Activated CD8-positive, alpha-beta memory T cell treated with anti-CD3 and anti-CD28 coated beads for 48 hours (primary cell): ENCODE measurements around the gene NUDT5.
A peak's percentile ranks its signal among the peaks of the same experiment; 100 is the strongest.

Experiments used
- DNase-seq, 3 experiments: peaks; one replicate each; pipeline ENCODE4 v3.0.0-alpha.2; 2020; ENCODE audit warnings: low read depth in 2 of 3, low spot score in 2 of 3

The NUDT5 gene

GRCh38 chr10:12165999-12166775, 29.5 kb downstream of the NUDT5 start:
- DNase-seq = no peak

- no peak for DNase-seq
These were observed 30.7 kb downstream of the NUDT5 start for GRCh38 chr10:12165036-12165435.

- no peak for DNase-seq
These were observed 31.6 kb downstream of the NUDT5 start for GRCh38 chr10:12164085-12164484.

- DNase-seq = no peak
These were observed 32.8 kb downstream of the NUDT5 start for GRCh38 chr10:12162927-12163326.

GRCh38 chr10:12160664-12161063, 35.0 kb downstream of the NUDT5 start:
- DNase-seq = no peak

GRCh38 chr10:12158111-12158510, 37.6 kb downstream of the NUDT5 start:
- no peak for DNase-seq

GRCh38 chr10:12156367-12157123, 39.1 kb downstream of the NUDT5 start:
- DNase-seq = no peak

GRCh38 chr10:12154516-12154915, 41.2 kb downstream of the NUDT5 start:
- DNase-seq = no peak

GRCh38 chr10:12150163-12150562, 45.5 kb downstream of the NUDT5 start:
- no peak for DNase-seq

GRCh38 chr10:12144538-12144937, 51.2 kb downstream of the NUDT5 start:
- DNase-seq = no peak

GRCh38 chr10:12140038-12140437, 55.7 kb downstream of the NUDT5 start:
- no peak for DNase-seq

- no peak for DNase-seq
These were observed 60.1 kb downstream of the NUDT5 start for GRCh38 chr10:12135631-12136030.

- DNase-seq = no peak
These were observed 65.3 kb downstream of the NUDT5 start for GRCh38 chr10:12130237-12130872.

GRCh38 chr10:12129222-12130111, 66.2 kb downstream of the NUDT5 start, which contains the start of gene SEC61A2:
SEC61A2 (plus strand) TSS chr10:12129677; CDS start chr10:12129788, 111 bp downstream.
- peak; percentile 96 for DNase-seq

GRCh38 chr10:12121673-12122072, 74.0 kb downstream of the NUDT5 start:
- no peak for DNase-seq
